HG03558 (cell line): ENCODE results near the gene MAP3K10.
"Not testable (repeated sequence)": the region's sequence is repeated elsewhere in the genome, so short reads cannot be mapped to it uniquely, and the experiment has no call there.

ENCODE experiments used
- ATAC-seq: cut with Tn5 transposase; IDR thresholded peaks from one replicate; pipeline ENCODE4 v1.9.1; 2021; ENCODE audit warnings: moderate number of reproducible peaks; ENCODE audit not compliant: unreplicated experiment; ENCODE audit errors: extremely low read depth

Gene MAP3K10

DNA sequence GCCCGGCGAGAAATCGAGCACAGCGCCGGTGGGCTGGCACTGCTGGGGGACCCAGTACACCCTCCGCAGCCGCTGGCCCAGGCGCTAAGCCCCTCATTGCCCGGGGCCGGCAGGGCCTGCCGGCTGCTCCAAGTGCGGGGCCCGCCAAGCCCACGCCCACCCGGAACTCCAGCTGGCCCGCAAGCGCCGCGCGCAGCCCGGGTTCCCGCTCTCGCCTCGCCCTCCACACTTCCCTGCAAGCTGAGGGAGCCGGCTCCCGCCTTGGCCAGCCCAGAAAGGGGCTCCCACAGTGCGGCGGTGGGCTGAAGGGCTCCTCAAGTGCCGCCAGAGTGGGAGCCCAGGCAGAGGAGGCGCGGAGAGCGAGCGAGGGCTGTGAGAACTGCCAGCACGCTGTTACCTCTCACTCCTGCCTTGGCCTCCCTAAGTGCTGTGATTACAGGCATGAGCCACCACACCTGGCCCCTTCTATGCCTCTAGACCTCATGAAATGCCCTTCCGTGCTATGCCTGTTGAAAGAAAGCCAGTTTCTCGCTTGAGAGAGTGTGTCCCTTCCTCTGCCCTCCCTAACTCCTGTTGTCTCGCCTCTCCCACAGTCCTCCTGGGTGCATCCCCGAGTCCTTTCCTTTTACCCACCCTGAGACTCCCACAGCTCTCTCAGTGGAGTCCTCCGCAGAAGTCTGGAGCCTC lies 20.8 kb upstream of the MAP3K10 start:
- not testable (repeated sequence) for ATAC-seq

DNA sequence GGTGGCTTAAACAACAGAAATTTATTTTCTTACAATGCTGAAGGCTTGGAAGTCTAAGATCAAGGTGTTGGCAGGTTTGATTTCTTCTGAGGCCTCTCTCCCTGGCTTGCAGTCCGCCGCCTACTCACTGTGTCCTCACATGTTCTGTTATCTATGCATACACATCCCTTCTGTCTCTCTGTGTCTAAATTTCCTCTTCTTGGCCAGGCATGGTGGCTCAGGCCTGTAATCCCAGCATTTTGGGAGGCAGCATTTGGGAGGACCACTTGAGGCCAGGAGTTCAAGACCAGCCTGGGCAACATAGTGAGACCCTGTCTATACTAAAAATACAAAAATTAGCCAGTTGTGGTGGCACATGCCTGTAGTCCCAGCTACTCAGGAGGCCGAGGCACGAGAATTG lies 19.9 kb upstream of the MAP3K10 start:
- not testable (repeated sequence) for ATAC-seq

DNA sequence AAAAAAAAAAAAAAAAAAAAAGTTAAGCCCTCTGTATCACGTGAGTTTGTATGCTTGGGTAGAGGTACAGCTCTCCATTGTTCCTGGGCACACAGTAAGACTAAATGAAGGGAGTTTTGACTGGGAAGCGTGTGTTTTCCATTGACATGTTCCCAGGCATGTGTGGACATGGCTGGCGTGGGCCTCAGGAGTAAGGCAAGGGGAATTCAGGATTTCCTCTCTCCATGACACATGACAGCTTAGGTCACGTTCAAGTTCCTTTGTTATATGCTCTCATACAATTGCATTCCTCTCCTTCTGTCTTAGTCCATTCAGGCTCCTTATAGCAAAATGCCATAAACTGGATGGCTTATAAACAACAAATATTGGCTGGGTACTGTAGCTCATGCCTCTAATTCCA lies 17.1 kb upstream of the MAP3K10 start:
- no peak for ATAC-seq

DNA sequence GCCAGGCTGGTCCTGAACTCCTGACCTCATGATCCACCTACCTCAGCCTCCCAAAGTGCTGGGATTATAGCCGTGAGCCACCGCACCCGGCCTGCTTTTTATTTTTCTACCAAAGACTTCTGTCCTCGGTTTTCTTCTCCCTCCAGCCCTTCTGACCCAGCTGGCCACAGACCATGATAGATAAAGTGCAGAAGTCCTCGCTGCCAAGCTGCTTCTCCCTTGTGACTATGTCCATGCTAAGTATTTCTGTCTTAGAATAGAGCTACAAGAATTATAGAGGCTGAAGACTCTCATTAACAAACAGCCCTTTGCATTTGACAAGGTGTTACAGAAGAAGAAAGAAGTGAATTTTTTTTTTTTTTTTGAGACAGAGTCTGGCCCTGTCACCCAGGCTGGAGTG lies 15.4 kb upstream of the MAP3K10 start:
- no peak for ATAC-seq

DNA sequence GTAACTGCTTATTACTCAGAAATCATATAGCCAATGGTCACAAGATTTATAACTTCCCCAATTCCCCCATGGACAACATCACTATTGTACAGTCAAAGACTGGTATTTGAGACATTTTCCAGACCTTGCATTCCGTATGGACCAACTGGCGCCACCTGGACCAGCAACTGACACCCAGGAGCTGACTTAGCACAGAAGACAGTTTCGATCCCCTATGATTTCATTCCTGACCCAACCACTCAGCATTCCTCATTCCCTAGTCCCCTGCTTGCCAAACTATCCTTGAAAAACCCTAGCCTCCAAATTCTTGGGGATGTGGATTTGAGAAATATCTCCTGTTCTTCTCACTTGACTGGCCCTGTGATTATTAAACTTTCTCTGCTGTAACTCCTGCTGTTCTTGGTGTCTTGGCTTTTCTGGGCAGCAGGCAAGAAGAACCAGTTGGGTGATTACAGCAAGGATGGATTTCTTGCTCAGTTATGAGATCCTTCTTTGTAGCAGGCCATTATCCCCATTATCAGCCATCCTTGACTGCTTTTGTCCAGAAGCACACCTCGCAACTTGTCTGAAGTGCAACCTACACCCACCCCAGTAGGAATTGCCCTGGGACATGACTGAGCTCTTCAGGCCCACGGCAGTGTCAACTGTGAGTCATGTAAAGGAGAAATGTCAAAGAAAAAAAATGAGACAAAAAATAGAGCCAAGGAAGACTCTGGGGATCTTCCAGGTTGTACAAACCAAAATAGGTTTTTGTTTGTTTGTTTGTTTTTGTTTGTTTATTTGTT lies 13.7 kb upstream of the MAP3K10 start:
- ATAC-seq = no peak

DNA sequence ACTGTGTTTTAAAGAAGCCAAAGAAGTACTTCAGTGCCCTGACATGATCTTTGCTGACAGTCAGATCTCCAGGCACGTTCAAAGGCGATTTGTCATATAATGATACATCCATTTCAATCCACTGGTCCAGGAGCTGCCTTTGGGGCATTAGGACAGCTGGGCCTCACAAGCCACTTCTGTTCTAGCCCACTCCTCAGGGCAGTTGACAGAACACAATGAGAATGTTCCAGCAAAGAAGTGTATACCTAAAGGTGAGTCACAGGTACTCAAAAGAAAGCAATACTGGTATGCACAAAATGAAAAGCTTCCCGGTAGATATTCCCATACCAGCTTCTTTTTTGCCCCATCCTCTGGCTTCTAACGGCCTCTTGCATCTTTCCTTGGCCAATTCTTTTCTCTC lies 12.5 kb upstream of the MAP3K10 start:
- ATAC-seq = no peak

DNA sequence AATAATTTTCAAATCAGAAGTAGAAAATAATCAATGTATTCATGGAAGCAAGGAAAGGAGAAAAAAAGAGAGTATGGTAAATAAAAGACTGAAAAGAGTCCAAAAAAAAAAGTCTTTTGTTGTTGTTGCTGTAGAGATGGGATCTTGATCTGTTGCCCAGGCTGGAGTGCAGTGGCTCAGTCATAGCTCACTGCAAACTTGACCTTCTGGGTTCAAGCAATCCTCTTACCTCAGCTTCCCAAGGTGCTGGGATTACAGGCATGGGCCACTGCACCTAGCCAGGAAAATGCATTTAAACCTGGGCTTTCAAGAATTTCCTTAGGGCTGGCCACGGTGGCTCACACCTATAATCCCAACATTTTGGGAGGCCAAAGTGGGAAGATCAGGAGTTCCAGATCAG lies 7.0 kb upstream of the MAP3K10 start:
- ATAC-seq = no peak

DNA sequence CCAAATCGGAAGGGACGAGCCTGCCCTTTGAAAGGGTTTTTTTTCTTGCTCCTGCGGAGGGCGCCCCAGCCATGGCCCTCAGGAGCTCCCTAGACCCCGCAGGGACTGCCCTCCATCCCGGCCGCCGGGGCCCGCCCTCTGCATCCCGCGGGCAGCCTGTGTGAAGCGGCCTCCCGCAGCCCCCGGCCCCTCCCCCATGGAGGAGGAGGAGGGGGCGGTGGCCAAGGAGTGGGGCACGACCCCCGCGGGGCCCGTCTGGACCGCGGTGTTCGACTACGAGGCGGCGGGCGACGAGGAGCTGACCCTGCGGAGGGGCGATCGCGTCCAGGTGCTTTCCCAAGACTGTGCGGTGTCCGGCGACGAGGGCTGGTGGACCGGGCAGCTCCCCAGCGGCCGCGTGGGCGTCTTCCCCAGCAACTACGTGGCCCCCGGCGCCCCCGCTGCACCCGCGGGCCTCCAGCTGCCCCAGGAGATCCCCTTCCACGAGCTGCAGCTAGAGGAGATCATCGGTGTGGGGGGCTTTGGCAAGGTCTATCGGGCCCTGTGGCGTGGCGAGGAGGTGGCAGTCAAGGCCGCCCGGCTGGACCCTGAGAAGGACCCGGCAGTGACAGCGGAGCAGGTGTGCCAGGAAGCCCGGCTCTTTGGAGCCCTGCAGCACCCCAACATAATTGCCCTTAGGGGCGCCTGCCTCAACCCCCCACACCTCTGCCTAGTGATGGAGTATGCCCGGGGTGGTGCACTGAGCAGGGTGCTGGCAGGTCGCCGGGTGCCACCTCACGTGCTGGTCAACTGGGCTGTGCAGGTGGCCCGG lies 815 bp downstream of the MAP3K10 start:
- ATAC-seq = no peak

DNA sequence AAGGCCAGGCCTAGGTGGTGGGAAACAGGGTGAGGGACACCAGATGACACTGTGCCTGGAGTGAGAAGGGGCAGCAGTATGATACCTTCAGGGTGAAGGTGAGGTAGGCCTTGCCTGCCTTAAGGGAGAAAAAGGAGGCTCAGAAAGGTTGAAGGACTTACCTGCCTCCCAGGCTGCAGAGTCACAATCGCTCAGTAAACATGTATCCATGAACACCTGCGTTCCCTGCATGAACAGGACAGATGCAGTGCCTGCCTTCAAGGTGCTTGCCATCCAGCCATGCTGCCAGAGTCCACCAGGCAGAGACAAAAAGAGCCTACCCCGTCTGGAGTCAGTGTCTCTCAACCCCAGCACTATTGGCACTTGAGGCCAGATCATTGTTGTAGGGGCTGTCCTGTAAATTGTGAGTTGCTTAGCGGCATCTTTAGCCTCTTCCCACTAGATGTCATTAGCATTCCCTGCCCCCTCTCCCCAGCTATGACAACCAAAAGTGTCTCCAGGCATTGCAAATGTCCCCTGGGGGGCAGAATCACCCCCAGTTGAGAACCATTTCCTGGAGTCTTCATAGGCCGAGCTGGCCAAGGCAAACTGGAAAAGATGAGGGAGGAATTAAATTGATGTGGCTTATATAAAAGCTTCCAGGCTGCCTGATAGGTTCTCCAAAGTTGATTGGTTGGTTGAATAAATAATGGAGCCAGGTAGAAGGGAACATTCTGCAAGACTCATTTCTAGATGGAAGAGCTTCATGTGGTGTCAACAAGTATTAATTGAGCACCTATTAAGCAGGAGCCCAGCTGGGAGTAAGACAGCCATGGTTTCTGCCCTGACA lies 1.7 kb downstream of the MAP3K10 start:
- ATAC-seq = no peak

DNA sequence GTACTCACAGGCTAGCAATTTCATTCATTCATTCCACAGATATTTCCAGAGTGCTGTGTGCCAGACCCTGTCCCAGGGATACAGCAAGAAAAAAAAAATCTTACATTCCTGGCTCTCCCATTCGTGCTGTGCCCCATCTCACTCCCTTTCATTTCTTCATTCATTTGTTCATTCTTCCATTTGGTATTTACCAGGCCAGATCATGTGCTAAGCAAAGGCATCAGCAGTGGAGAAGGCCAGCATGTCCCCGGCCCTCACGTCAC lies 2.3 kb downstream of the MAP3K10 start:
- no peak for ATAC-seq

DNA sequence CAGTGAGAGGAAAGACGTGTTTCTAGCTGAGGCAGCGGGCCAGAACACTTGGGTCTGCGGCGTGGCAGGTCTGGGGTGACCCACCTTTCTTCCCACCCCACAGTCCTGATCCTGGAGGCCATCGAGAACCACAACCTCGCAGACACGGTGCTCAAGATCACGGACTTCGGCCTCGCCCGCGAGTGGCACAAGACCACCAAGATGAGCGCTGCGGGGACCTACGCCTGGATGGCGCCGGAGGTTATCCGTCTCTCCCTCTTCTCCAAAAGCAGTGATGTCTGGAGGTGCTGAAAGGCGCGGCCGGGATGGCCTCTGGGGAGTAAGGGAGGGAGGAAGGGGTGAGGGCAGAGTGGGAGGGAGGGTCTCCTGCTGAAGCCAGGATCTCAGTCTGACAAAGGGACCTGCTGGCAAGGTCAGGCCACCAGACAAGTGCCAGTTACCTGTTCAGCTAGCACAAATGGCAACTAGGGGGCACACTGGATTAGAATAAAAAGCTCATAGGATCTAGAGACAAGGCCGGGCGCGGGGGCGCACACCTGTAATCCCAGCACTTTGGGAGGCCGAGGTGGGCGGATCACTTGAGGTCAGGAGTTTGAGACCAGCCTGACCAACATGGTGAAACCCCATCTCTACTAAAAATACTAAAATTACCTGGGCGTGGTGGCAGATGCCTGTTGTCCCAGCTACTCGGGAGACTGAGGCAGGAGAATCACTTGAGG lies 7.2 kb downstream of the MAP3K10 start:
- ATAC-seq = no peak

DNA sequence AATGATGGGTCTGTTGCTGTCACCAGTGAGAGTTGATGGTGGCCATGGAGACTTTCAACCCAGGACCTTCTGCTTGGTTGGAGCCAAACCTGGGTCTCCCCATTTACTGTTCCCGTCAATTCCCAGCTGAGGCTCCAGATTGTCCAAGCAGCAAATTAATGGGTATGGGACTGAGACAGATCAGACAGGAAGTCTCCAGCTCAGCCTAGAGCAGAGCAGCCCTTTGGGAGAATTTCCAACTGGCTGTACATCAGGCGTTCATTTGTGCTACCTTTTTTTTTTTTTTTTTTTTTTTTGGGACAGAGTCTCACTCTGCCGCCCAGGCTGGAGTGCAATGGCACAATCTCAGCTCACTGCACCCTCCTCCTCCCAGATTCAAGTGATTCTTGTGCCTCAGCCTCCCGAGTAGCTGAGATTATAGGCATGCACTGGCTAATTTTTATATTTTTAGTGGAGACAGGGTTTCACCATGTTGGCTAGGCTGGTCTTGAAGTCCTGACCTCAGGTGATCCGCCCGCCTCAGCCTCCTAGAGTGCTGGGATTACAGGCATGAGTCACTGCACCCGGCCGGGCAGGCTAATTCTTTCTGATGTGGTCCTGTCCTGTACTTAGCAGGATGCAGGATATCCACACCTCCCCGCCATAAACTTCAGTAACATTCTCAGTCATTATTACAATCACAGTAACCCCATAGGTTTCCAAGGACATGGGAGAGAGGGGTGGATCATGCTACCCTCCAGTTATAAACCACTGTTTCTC lies 9.3 kb downstream of the MAP3K10 start:
- ATAC-seq = no peak

DNA sequence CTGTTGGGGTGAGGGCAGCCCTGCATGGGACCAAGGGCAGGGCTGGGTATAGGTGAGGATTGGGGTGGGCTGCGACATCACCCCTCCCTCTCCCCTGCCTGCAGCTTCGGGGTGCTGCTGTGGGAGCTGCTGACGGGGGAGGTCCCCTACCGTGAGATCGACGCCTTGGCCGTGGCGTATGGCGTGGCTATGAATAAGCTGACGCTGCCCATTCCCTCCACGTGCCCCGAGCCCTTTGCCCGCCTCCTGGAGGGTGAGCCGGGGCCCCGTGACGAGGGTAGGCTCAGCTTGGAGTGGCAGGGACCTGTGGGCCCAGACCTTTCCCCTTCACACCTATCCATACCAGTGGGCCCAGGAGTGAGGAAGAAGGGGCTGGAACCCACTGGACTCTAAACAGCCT lies 13.2 kb downstream of the MAP3K10 start:
- no peak for ATAC-seq

DNA sequence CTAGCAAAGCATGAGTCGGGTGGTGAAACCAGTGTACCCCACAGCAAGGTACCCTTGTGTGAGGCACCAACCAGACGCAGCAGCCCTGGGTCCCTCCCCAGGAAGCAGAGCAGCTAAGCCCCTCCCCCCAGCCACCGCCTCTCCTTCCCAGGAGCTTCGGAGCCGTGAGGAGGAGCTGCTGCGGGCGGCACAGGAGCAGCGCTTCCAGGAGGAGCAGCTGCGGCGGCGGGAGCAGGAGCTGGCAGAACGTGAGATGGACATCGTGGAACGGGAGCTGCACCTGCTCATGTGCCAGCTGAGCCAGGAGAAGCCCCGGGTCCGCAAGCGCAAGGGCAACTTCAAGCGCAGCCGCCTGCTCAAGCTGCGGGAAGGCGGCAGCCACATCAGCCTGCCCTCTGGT lies 14.5 kb downstream of the MAP3K10 start:
- ATAC-seq = no peak

DNA sequence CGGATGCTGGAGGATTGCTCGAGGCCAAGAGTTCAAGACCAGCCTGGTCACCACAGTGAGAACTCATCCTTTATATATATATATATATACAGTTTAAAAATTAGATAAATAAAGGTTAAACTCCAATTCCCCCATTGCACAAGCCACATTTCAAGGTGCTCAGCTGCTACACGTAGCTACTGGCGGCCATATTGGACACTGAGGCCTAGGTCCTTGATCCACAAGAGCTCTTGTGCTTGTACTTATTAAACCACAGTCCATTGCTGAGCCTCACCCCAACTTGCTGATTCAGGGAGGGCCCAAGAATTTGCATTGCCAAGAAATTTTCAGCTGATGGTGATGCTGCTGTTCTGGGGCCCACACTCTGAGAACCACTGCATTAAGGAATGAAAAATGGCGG lies 17.4 kb downstream of the MAP3K10 start:
- ATAC-seq = no peak

DNA sequence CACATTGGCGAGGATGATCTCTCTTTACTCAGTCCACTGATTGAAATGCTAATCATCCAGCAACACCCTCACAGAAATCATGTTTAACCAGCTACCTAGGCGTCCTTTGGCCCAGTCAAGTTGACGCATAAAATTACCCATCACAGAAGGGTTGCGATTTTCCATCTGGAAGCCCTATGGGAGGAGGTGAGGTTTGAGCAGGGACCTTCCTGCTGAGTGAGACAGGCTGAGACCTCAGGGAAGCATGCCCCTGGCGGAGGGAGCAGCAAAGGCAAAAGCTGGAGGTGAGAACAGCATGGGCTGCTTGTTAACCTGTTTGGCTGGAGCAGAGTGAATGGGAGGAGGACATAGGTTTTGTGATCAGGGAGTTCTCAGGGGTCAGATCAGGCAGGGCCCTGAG lies 19.7 kb downstream of the MAP3K10 start:
- no peak for ATAC-seq

DNA sequence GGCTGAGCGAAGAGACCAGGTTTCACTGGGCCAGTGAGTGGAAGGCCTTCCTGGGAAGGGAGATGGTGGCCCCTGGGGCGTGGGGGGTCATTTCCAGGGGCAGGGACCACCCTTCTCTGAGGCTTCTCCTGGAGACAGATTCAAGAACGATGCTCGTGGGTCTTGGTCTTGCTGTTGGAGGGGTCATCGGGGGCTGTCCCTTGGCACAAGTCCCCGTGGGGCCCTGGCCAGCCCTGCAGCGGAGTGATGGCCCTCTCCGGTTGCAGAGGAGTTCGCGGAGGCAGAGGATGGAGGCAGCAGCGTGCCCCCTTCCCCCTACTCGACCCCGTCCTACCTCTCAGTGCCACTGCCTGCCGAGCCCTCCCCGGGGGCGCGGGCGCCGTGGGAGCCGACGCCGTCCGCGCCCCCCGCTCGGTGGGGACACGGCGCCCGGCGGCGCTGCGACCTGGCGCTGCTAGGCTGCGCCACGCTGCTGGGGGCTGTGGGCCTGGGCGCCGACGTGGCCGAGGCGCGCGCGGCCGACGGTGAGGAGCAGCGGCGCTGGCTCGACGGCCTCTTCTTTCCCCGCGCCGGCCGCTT lies 22.1 kb downstream of the MAP3K10 start:
- no peak for ATAC-seq

DNA sequence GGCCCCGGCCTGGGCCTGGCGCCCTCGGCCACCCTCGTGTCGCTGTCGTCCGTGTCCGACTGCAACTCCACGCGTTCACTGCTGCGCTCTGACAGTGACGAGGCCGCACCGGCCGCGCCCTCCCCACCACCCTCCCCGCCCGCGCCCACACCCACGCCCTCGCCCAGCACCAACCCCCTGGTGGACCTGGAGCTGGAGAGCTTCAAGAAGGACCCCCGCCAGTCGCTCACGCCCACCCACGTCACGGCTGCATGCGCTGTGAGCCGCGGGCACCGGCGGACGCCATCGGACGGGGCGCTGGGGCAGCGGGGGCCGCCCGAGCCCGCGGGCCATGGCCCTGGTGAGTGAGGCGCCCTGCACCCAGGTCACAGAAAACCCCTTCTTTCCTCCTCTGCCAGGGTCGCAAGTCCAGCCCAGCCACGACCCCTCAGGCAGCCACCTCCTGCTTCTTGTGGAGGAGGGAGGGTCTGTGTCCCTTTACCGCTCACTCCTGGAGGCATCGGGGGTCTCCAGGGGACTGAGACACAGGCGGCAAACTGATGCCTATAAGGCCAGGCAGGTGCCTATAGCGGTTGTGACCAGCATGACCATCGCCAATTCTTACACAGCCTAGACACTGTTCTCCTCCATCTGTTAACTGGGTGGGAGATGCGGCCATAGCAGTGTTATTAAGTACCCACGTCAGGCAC lies 22.8 kb downstream of the MAP3K10 start:
- no peak for ATAC-seq
